HG03342 (cell line): Measurements from ENCODE around the gene NPTN.
A peak's percentile ranks its signal among the peaks of the same experiment; 100 is the strongest.
"Not testable (repeated sequence)": the region's sequence is repeated elsewhere in the genome, so short reads cannot be mapped to it uniquely, and the experiment has no call there.

ENCODE experiments used
- ATAC-seq: cut with Tn5 transposase; IDR thresholded peaks from one replicate; pipeline ENCODE4 v1.9.1; 2021; ENCODE audit warnings: mild to moderate bottlenecking, moderate library complexity; ENCODE audit not compliant: unreplicated experiment

Gene NPTN

DNA sequence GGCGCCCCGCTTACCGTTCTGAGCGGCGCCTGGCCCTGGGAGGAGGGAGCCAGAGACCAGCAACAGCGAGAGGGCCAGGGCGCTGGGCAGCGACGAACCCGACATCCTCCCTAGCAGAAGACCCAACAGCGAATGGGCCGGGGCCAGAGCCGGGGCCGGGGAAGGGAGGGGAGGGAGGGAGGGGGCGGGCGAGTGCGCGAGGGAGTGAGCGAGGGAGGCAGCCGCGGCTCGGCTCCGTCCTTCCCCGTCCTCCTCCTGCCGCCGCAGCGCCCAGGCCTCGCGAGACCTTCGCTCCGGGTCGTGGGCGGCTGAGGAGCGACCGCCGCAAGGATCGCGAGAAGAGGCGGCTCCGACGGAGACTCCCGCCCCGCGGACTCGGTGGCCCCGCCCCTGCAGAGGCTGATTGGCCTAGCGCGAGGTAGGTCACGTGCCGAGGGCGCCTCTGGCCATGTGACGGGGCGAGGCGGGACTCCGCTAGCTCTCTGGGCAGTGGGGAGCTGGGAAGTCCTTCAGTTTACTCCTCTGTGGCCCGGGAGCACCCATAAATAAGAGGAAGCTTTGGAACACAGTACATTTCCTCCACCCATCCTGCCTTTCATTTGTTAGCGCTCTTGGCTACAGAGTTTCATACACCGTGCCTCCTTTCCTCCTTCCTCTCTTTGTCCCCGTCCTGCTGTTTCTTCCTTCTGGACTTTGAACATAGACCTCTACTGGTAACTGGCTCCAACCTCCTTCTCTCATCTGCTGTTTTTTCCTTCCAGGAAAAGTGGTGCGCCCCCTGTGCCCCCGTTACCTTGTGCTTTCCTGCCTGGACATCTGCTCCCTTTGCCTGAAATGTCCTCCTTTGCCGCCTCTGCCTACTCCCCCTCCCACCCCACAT lies at the start of gene NPTN:
NPTN (minus strand) TSS at position 279 of the 880 bp plus-strand sequence; CDS start at position 105, 174 bp downstream.
- peak; percentile 86 for ATAC-seq

DNA sequence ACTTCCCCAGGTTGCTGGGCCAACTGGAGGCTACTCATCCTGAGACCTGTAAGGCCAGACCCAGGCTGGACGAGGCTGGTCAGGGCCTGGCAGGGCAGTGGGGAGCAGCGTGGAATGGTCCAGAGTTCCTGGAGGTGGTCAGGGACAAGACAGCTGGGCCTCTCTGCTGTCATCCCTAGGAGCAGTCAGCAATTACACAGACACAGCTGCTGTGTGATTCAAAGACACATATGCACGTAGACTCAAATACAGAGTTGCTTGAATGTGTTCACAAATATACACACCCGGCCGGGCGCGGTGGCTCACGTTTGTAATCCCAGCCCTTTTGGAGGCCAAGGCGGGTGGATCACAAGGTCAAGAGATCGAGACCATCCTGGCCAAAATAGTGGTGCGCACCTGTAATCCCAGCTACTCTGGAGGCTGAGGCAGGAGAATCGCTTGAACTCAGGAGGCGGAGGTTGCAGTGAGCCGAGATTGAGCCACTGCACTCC lies 49.5 kb upstream of the NPTN start:
- no peak for ATAC-seq

DNA sequence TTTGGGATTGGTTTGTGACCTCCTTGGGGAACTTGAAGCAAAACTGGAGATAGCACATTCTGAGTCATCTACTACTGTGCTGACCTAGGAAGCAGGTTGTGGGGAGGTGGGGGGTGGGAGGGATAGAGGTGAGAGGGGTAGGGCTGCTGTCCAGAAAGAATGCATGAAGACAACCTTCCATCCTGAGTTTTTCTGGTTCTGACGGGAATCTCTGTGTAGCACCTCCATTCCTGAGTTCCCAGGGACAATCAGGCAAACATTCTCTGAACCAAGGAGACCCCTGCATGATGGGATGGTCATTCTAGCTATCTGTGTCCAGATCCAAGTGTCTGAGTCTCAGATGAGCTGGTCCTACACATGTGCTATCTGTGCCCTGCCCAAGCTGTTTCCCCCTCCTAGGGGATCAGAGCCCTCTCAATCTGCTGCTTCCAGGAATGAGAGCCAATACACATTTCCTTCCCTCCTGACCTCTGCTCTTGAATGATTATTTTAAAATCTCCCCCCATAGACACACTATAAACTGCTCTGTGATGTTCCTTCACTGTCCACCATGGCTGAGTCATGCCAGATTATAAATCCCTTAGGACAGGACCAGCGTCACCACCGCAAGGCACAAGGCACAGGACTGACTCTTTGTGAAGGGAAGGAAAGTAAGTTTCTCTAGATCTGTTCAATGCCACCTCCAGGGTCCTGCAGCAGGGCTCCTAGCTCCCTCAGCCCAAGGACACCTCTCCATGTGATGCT lies 48.8 kb upstream of the NPTN start:
- ATAC-seq, result no peak

DNA sequence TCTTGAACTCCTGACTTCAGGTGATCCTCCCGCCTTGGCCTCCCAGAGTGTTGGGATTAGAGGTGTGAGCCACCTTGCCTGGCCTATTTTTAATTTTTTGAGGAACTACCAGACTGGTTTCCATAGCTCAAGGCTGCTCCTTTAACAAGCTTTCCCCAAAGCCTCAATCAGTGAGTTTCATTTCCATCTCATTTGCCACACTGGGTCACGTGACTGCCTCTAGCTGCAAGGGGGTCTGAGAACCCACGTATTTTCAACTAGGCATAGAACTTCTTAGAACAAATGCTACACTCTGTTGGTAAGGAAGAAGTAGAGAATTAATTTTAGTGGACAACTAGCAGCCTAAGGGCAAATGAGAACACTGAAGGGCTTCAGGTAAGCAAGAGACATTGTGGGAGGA lies 47.9 kb upstream of the NPTN start:
- no peak for ATAC-seq

DNA sequence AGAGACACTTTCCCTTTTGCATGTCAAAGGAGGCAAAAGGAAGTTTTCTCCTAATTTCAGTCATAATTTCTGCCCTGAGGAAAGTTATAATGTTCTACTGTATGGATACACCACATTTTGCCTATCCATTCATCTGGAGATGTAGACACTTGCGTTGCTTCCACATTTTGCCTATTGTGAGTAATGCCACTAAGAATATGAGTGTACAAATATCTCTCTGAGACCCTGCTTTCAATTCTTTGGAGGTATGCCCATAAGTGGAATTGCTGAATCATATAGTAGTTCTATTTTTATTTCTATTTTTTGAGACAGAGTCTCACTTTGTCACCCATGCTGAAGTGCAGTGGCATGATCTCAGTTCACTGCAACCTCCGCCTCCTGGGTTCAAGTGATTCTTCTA lies 47.4 kb upstream of the NPTN start:
- no peak for ATAC-seq

DNA sequence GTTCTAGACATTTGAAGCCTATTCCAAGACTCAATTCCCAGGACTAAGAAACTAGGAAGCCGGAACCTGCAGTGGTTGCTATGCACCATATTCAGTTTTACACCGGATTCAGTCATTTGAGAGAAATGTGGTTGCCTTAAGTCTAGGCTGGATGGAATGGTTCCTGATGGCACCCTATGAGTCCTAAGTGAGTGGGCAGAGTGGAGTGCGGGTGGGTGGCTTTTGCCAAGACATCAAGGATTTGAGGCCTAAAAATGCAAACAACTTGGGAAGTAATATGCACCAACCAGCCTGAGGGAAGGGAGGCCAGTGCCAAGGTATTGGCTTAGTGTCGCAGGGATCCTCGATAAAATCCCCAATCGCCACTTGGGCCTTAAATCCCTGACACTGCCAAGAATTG lies 46.8 kb upstream of the NPTN start:
- no peak for ATAC-seq

DNA sequence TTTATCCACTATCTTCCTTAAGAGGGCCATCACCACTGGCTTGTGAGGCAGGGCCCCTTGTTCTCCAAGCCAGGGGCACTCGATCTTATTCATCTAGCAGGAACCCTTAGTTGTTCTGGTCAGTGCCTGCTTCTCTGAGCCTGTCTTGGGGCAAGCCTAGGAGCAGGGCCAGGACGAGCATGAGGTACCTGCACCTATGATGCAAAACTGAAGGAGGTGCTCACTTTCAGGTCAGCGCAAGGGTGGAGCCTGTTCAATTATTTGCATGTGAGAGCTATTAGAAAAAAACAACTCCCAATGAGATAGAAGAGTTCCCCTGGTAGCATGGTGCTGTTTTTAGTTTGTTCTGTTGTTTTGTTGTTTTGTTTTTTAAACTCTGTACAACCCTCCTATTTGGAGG lies 46.0 kb upstream of the NPTN start:
- ATAC-seq, result no peak

DNA sequence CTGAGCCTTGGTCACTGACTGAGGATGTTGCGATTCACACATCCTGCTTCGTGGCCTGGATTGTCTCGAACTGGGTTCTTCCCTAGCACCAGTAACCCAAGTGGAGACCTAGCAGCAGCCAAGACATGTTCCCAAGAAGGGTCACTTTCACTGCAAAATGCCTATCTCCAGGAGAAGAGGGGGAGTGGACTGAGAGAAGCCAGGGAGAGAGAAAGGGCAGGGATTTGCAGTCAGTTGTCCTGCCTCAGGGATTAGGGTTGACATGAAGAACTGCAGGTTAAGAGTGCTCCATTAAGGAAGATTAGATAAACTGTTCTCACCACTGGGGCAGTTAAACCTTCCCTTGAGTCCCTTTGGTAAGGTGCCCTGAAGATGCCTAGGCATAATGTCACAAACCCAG lies 45.3 kb upstream of the NPTN start:
- ATAC-seq, result no peak

DNA sequence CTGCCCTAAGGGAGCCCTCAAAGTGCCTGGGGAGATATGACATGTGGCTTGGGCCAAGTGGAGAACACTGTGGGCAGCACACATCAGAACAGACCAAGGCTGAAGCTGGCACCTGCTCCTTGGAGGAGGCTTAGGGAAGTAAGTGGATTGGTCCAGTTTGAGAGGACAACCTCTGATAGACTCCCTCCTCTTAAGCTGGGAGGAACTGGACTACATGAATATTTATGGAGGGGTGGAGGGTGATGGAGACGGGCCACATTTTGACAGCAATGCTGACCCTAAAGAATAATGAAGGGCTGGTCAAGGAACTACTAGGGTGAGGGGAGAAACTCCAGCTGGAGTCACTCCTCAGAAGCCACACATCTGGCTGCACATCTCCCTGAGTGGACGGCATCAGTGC lies 44.5 kb upstream of the NPTN start:
- no peak for ATAC-seq

DNA sequence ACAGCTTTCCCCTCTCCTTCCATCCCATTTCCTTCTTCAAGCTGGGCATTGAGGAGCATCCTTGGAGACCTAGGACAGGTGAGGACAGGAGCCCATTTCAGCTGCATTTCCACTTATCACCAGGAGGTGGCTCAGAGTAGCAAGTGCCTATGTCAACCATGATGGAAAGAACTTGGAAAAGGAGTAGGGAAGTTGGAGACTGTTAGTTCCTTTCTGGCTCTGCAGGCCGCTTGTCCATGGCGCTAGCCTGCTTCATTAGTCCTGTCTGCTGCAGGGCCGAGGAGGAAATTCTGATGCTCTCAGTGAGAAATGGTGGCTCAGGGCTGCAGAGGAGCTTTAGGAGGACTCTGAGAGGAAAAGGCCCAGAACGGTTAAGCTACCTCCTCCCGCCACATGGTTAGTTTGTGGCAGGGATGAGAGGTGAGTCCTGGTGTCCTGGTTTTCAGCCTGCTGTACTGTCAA lies 44.0 kb upstream of the NPTN start:
- no peak for ATAC-seq

DNA sequence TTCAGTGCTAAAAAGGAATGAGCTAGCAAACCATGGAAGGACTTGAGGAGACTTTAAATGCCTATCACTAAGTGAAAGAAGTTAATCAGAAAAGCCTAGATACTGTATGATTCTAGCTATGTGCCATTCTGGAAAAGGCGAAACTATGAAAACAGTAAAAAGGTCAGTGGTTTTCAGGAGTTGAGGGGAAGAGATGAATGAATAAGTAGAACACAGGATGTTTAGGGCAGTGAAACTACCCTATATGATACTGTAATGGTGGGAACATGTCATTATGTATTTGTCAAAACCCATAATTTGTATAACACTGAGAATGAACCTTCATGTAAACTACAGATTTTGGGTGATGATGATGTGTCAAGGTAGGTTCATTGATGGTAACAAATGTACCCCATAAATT lies 41.4 kb upstream of the NPTN start:
- no peak for ATAC-seq

DNA sequence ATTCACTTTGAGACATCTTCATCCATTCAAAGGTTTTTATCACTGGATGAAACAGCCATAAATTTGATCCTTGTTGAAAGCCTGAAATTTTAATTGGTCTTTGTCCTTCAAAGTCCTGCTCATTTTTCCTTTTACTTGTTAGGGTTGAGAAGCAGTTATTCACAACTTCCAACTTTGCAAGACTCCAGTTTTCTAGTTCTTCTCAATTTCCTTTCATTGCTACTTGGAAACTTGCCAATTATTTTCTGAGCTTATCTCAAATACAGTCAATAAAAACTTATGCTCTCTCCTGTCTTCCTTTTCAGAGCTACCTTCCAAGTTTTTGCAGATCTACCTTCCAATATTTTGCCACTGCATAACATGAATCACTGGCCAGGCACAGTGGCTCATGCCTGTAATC lies 27.3 kb upstream of the NPTN start:
- no peak for ATAC-seq

DNA sequence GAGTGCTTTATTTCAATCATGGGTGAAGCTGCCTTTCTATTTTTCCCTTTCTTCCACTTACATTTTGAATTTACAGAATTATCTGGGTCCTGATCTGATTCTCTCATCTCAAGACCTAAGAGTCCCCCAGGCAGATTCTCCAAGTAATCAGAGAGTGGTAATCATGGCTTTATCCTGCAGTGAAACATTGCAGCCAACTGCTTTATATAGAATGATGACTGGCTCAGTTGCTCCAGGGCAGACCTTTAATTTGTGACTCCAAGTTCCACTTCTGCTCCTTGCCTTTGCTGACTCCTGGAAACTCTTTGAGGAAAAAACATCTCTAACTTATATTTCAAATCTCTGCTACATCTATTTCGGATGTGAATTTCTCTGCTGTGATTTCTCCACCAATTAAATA lies 25.5 kb upstream of the NPTN start:
- no peak for ATAC-seq

DNA sequence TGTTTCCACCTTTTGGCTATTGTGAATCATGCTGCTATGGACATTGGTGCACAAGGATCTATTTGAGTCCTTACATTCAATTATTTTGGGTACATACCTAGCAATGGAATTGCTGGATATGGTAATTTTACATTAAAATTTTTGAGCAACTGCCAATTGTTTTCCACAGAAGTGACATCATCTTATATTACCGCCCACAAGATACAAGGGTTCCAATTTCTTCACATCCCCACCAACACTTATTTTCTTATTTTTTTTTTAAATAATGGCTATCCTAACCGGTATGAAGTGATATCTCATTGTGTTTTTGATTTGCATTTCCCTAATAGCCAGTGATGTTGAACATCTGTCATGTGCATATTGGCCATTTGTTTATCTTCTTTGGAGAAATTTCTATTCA lies 22.5 kb upstream of the NPTN start:
- ATAC-seq, result no peak

DNA sequence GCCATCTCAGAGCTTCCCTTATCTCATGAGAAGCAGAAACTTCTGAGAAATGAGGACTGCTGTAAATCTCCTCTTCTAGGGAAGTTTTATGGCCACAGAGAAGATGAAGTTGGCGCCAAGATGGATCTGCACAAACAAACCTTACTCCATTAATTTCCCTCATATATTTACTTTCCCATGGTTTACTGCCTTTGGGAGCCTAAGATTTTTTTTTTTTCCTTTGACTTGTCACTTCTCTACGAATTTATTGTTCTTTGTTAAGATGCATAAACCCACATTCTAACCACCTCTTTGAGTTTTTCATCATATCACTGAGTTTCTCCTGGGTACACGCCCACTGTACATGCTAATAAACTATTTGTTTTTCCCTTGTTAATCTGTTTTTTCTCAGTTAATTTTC lies 21.5 kb upstream of the NPTN start:
- no peak for ATAC-seq

DNA sequence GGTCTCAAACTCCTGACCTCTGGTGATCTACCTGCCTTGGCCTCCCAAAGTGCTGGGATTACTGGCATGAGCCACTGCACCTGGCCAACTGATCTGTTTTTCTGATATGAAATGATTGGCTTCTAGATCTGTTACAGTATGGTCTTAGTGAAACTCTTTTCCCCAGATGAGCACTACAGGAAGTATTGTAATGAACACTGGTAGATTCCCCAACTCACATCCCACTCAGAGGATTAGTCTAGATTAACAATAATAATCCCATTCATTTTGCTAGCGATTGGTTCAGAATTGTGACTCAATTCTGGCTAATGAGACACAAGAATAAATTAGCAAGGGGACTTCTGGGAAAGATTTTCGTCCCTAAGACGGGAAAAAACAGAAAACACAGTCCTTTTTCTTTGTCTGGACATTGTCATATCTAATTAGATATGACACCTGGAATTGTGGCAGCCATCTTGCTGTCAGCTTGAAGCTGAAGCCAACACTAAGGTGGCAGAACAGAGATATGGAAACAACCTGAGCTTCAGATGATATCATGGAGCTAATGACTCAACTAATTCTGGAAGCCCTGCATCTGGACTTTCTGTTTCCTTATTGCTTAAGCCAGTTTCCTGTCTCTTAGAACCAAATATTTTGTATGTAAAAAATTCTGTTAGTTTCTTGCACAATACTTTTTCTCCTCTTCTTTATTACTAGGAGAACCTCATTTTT lies 17.4 kb upstream of the NPTN start:
- ATAC-seq, result no peak

DNA sequence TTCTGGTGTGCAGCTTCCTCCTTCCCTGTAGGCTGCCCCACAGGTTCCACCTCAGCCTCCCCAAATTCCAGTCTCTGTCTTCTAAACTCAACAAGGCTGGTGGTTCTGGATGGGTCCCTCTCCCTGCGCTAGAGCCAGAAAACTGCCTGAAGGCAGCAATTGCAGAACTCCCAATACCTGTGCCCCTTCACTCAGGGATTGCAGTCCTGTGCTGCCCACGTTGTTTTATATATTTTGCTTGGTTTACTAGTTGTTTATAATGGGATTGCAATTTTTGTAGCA lies 14.8 kb upstream of the NPTN start:
- ATAC-seq, result no peak

DNA sequence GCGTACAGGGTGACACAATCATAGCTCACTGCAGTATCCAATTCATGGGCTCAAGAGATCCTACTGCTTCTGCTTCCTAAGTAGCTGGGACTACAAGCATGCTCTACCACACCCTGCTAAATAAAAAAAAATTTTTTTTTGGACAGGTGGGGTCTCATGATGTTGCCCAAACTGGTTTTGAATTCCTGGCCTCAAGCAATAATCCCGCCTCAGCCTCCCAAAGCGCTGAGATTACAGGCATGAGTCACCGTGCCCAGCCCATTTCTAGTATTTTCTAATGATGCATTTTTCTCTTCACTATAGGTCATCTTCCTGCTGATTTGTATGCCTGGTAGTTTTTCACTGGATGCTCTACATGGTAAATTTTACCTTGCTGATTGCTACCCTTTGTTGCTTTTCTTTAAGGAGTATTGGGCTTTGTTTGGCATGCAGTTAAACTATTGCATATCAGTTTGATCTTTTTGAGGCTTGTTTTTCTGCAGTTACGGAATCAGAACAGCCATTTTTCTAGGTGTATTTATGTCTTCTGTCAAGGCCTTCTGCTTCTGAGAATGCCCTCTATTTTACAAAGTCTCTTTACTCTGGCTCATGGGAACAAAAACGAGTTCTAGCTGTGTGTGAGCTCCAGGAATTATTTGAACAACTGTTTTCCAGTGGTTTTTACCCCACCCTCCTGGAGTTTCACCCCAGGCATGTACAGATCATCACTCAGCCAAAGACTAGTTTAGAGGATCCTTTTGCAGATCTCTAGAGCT lies 14.2 kb upstream of the NPTN start:
- ATAC-seq, result no peak

DNA sequence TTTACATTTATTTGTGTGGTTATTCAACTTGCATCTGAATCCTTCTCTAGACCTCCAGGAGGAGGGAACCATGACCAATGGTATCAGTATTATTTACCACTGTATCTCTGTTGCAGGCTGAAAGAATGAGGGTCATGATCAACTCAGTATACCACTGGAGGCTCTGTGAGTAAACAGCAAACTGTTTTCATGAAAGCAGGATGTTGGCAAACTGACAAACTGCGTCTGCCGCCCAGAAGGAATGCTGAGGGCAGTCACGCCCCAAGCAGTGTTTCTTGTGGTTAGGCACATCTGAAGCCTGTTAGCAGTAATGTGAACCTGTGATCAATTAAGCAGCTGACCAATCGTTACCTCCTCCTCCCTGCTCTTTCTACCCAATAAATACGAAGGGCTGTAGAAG lies 6.3 kb upstream of the NPTN start:
- ATAC-seq, result not testable (repeated sequence)

DNA sequence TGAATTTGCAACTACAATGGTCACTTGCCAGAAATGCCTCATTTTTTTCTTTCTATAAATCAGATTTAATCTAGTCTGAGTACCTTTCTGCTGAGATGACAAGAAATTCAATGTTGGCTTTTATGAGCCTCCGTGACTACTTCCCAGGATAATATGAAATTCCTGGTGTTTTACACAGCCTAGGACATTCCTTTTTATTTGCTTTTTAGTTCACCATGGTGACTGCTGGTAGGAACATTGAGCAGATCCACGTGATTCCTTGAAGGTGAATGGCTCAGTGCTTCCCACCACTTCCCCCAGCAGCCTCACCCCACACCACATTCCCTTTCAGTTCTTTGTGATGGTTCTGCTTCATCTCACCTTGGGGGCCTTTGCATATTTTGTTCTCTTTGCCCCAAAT lies 4.3 kb upstream of the NPTN start:
- ATAC-seq, result no peak

DNA sequence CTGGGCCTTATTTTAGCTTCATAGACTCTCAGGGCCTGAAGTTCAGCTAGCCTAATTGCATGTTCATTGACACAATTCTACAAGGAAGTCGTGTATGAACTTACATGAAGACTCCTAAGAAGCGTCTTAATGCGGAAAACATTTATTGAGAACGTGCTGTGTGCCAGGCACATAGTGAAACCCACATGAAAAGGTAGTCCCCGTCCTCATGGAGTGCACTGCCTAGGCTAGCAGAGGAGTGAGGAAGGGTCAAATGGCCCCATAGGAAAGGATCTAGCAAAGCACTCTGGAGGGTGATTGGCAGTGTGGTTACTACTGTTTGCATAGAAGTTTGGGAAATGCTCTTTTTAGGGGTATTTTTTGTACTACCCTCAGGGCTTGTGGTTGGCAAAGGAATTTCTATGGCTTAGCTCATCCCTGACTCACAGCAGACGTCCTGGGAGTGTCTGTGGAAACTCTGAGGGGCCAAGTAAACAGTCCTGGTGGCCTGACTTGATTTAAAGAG lies 854 bp upstream of the NPTN start:
- ATAC-seq, result no peak
